ENCODE results near the gene EVL.
A peak's percentile ranks its signal among the peaks of the same experiment; 100 is the strongest.

Gene EVL

GRCh38 chr14:100122481-100123223, 57.4 kb downstream of the EVL start:
- TF ChIP-seq GATA2 (IDR thresholded peaks at IDR 0.05; ENCODE audit: low read depth, low read length) = no peak
- TF ChIP-seq GATA3 (IDR thresholded peaks at IDR 0.05; ENCODE audit: low read depth, low read length) = no peak

GRCh38 chr14:100123618-100124017, 58.4 kb downstream of the EVL start:
- TF ChIP-seq GATA3 (IDR thresholded peaks at IDR 0.05; ENCODE audit: low read depth, low read length) = no peak
- no peak for TF ChIP-seq GATA2 (IDR thresholded peaks at IDR 0.05; ENCODE audit: low read depth, low read length)

GRCh38 chr14:100124551-100125088, 59.4 kb downstream of the EVL start:
- TF ChIP-seq GATA2 (IDR thresholded peaks at IDR 0.05; ENCODE audit: low read depth, low read length) (no peak), GATA3 (IDR thresholded peaks at IDR 0.05; ENCODE audit: low read depth, low read length) (no peak)

GRCh38 chr14:100126401-100126800, 61.2 kb downstream of the EVL start:
- TF ChIP-seq GATA3 (IDR thresholded peaks at IDR 0.05; ENCODE audit: low read depth, low read length) (no peak), GATA2 (IDR thresholded peaks at IDR 0.05; ENCODE audit: low read depth, low read length) (no peak)

- TF ChIP-seq GATA3 (IDR thresholded peaks at IDR 0.05; ENCODE audit: low read depth, low read length) (no peak), GATA2 (IDR thresholded peaks at IDR 0.05; ENCODE audit: low read depth, low read length) (no peak)
Measured at GRCh38 chr14:100127853-100128455, 62.7 kb downstream of the EVL start.

- TF ChIP-seq GATA3 (IDR thresholded peaks at IDR 0.05; ENCODE audit: low read depth, low read length) (no peak), GATA2 (IDR thresholded peaks at IDR 0.05; ENCODE audit: low read depth, low read length) (no peak)
Measured at GRCh38 chr14:100128688-100129087, 63.5 kb downstream of the EVL start.

GRCh38 chr14:100129161-100129589, 64.0 kb downstream of the EVL start:
- peak; percentile 80 for TF ChIP-seq GATA2 (IDR thresholded peaks at IDR 0.05; ENCODE audit: low read depth, low read length)
- no peak for TF ChIP-seq GATA3 (IDR thresholded peaks at IDR 0.05; ENCODE audit: low read depth, low read length)

- no peak for TF ChIP-seq GATA2 (IDR thresholded peaks at IDR 0.05; ENCODE audit: low read depth, low read length)
- TF ChIP-seq GATA3 (IDR thresholded peaks at IDR 0.05; ENCODE audit: low read depth, low read length) = no peak
Measured at GRCh38 chr14:100130521-100130920, 65.3 kb downstream of the EVL start.

- TF ChIP-seq GATA3 (IDR thresholded peaks at IDR 0.05; ENCODE audit: low read depth, low read length) (no peak), GATA2 (IDR thresholded peaks at IDR 0.05; ENCODE audit: low read depth, low read length) (no peak)
Measured at GRCh38 chr14:100131181-100131580, 66.0 kb downstream of the EVL start.

- TF ChIP-seq GATA3 (IDR thresholded peaks at IDR 0.05; ENCODE audit: low read depth, low read length) (no peak), GATA2 (IDR thresholded peaks at IDR 0.05; ENCODE audit: low read depth, low read length) (peak; percentile 52)
Measured at GRCh38 chr14:100132161-100132902, 67.1 kb downstream of the EVL start.

- TF ChIP-seq GATA2 (IDR thresholded peaks at IDR 0.05; ENCODE audit: low read depth, low read length) (no peak), GATA3 (IDR thresholded peaks at IDR 0.05; ENCODE audit: low read depth, low read length) (no peak)
Measured at GRCh38 chr14:100132903-100133510, 67.8 kb downstream of the EVL start.

- TF ChIP-seq GATA2 (IDR thresholded peaks at IDR 0.05; ENCODE audit: low read depth, low read length) = no peak
- TF ChIP-seq GATA3 (IDR thresholded peaks at IDR 0.05; ENCODE audit: low read depth, low read length) = no peak
Measured at GRCh38 chr14:100134586-100134985, 69.4 kb downstream of the EVL start.

GRCh38 chr14:100135073-100135472, 69.9 kb downstream of the EVL start:
- TF ChIP-seq GATA3 (IDR thresholded peaks at IDR 0.05; ENCODE audit: low read depth, low read length) (no peak), GATA2 (IDR thresholded peaks at IDR 0.05; ENCODE audit: low read depth, low read length) (no peak)

GRCh38 chr14:100135784-100136183, 70.6 kb downstream of the EVL start:
- TF ChIP-seq GATA2 (IDR thresholded peaks at IDR 0.05; ENCODE audit: low read depth, low read length) (no peak), GATA3 (IDR thresholded peaks at IDR 0.05; ENCODE audit: low read depth, low read length) (no peak)
